Neuron (in vitro differentiated cells): ENCODE data around the gene FLNB.

ENCODE experiments used
- H2AFZ ChIP-seq: one replicate; pipeline ENCODE4 v1.6.1; 2013; ENCODE audit warnings: low read depth, mild to moderate bottlenecking, inconsistent platforms, low read length, moderate library complexity
- H3K27me3 ChIP-seq: one replicate; pipeline ENCODE4 v1.6.1; 2013; ENCODE audit warnings: low read length; ENCODE audit not compliant: insufficient read depth
- H3K36me3 ChIP-seq: one replicate; pipeline ENCODE4 v1.6.1; 2013; ENCODE audit warnings: low read length; ENCODE audit not compliant: insufficient read depth
- H3K4me1 ChIP-seq: one replicate; pipeline ENCODE4 v1.6.1; 2013; ENCODE audit warnings: low read length; ENCODE audit not compliant: insufficient read depth
- H3K4me3 ChIP-seq: 2 replicates; pipeline ENCODE4 v1.5.1; 2013; ENCODE audit warnings: mild to moderate bottlenecking, low read length, moderate library complexity
- H3K9me3 ChIP-seq: one replicate; pipeline ENCODE4 v1.6.1; 2013; ENCODE audit warnings: low read length

FLNB gene

GRCh38 chr3:58006661-58007060 lies 1.6 kb upstream of the FLNB start:
- Histone ChIP-seq H3K9me3 (no peaks in the 10 kb centered on the region), H3K4me1 (peaks cover 6% of the 10 kb centered on the region)

DNA sequence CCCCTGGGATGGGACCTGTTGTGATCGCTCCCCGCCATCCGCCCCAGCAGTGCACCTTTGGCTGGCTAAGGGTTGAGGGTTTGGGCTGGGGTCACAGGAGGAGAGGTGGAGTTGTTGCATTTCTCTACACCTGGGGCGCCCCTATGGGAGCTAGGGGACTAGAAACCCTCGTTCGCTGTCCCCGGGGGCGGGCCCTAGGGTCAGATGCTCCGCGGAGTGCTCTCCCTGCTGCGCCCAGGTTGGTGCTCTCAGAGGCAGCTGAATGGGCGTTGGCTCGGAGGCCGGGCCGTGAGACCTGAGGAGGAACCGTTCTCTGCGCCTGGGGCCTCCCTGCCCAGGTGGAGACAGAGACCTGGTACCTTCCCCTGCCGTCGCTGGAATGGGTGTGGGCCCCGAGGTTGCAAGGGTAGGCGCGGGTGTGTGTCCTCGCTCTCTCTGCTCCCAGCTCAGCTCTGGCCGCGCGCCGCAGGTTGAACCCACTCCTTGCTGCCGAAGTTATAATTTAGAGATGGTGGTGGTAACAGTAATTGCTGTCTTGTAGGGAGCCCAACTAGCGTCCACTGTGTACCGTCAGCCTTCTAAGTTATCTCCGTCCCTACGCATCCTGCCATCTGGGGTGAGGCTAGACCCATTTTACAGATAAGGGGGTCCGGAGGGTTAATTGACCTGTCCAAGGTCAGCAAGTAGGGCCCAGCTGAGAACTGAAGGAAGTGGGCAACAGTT lies 965 bp downstream of the FLNB start:
- H2AFZ ChIP-seq: peak overlapping the region; percentile 58
- peaks cover 6% of the 10 kb centered on the region for H3K4me1 ChIP-seq

More at GRCh38 chr3:58006661-58007060, 1.6 kb upstream of the FLNB start:
- no peak overlapping the region for H3K4me3 ChIP-seq
- no peaks in the 10 kb centered on the region for H3K36me3 ChIP-seq
- no peak overlapping the region for H2AFZ ChIP-seq
- no peaks in the 10 kb centered on the region for H3K27me3 ChIP-seq

GRCh38 chr3:58009749-58010535 lies 1.7 kb downstream of the FLNB start:
- H3K9me3 ChIP-seq: no peaks in the 10 kb centered on the region
- peaks cover 6% of the 10 kb centered on the region for H3K4me1 ChIP-seq
- no peak overlapping the region for H2AFZ ChIP-seq
- peak overlapping the region; percentile 63 for H3K4me3 ChIP-seq
- no peaks in the 10 kb centered on the region for H3K27me3 ChIP-seq
- H3K36me3 ChIP-seq: no peaks in the 10 kb centered on the region

More for the DNA sequence above, 965 bp downstream of the FLNB start:
- Histone ChIP-seq H3K27me3 (no peaks in the 10 kb centered on the region), H3K36me3 (no peaks in the 10 kb centered on the region), H3K4me3 (peak overlapping the region; percentile 63), H3K9me3 (no peaks in the 10 kb centered on the region)

GRCh38 chr3:58010562-58010961 lies 2.3 kb downstream of the FLNB start:
- no peak overlapping the region for H2AFZ ChIP-seq

DNA sequence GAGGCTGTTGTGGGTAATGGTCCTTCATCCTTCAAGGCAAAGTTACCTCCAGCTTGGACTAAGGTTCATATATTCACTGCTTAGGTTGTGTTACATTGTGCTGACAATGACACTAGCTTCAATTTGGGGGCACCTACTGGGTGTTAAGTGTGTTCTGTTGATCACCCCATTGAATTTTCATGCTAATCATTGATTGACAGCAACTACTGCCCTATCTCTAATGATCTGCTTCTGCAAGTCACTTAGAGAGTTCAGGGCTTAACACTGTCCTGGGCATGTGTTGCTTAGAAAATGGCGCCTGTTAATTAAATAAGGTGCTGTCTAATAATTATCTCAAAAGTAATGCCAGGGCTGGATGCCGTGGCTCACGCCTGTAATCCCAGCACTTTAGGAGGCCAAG lies 3.4 kb downstream of the FLNB start:
- no peaks in the 10 kb centered on the region for H3K27me3 ChIP-seq
- no peaks in the 10 kb centered on the region for H3K9me3 ChIP-seq
- no peaks in the 10 kb centered on the region for H3K36me3 ChIP-seq
- no peak overlapping the region for H3K4me3 ChIP-seq
- no peak overlapping the region for H2AFZ ChIP-seq
- H3K4me1 ChIP-seq: peaks cover 6% of the 10 kb centered on the region

More at GRCh38 chr3:58010562-58010961, 2.3 kb downstream of the FLNB start:
- Histone ChIP-seq H3K9me3 (no peaks in the 10 kb centered on the region), H3K4me1 (peaks cover 6% of the 10 kb centered on the region), H3K27me3 (no peaks in the 10 kb centered on the region), H3K36me3 (no peaks in the 10 kb centered on the region), H3K4me3 (no peak overlapping the region)

- no peak overlapping the region for H3K4me3 ChIP-seq
- no peak overlapping the region for H2AFZ ChIP-seq
- no peaks in the 10 kb centered on the region for H3K36me3 ChIP-seq
- no peaks in the 10 kb centered on the region for H3K9me3 ChIP-seq
- H3K27me3 ChIP-seq: no peaks in the 10 kb centered on the region
- peaks cover 6% of the 10 kb centered on the region for H3K4me1 ChIP-seq
These were observed 4.1 kb downstream of the FLNB start for GRCh38 chr3:58012302-58012701.

- H3K27me3 ChIP-seq: no peaks in the 10 kb centered on the region
- no peak overlapping the region for H3K4me3 ChIP-seq
- peaks cover 6% of the 10 kb centered on the region for H3K4me1 ChIP-seq
- no peaks in the 10 kb centered on the region for H3K36me3 ChIP-seq
- H2AFZ ChIP-seq: no peak overlapping the region
- no peaks in the 10 kb centered on the region for H3K9me3 ChIP-seq
These were observed 4.9 kb downstream of the FLNB start for GRCh38 chr3:58013099-58013498.

GRCh38 chr3:58013973-58014649 lies 5.9 kb downstream of the FLNB start:
- Histone ChIP-seq H2AFZ (no peak overlapping the region), H3K4me3 (no peak overlapping the region), H3K4me1 (peaks cover 4% of the 10 kb centered on the region), H3K36me3 (no peaks in the 10 kb centered on the region), H3K9me3 (no peaks in the 10 kb centered on the region), H3K27me3 (no peaks in the 10 kb centered on the region)

GRCh38 chr3:58015520-58015915 lies 7.3 kb downstream of the FLNB start:
- no peaks in the 10 kb centered on the region for H3K36me3 ChIP-seq
- H2AFZ ChIP-seq: no peak overlapping the region
- H3K4me1 ChIP-seq: peaks cover 5% of the 10 kb centered on the region
- no peak overlapping the region for H3K4me3 ChIP-seq
- no peaks in the 10 kb centered on the region for H3K27me3 ChIP-seq
- H3K9me3 ChIP-seq: no peaks in the 10 kb centered on the region

GRCh38 chr3:58016710-58017109 lies 8.5 kb downstream of the FLNB start:
- H3K4me3 ChIP-seq: no peak overlapping the region
- H3K27me3 ChIP-seq: no peaks in the 10 kb centered on the region
- no peaks in the 10 kb centered on the region for H3K36me3 ChIP-seq
- no peak overlapping the region for H2AFZ ChIP-seq
- H3K4me1 ChIP-seq: peaks cover 12% of the 10 kb centered on the region
- no peaks in the 10 kb centered on the region for H3K9me3 ChIP-seq

DNA sequence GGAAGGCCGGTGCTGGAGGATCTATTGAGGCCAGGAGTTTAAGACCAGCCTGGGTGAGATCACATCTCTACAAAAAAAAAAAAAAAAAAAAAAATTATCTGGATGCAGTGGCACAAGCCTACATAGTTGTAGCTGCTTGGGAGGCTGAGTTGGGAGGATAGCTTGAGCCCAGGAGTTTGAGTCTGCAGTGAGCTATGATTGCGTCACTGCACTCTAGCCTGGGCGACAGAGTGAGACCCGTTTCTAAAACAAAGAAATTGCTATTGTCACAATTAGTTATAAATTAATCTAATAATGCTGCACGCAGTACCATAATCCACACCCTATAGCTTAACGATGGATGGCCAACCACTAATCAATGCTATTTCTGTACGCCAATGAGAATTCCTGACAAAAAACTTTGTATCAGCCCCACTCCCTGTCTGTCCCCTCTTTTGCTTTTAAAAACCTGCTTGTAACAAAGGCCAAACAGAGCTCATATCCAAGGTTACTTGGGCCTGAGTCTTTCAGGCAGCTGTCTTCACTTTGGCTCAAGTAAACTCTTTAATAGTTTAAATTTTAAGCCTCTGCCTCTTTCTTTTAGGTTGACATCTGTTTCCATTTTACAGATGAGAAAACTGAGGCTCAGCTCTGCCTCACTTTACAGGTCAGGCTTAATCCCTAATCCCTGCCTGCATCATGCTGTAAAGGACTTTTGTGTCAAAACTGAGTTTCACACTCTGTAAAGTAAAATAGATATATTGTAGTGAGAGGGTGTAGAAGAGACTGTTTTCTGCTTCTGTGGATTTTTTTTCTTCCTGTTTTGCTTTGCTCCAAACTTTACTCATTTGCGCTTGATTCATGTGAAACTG lies 10.9 kb downstream of the FLNB start:
- H3K36me3 ChIP-seq: no peaks in the 10 kb centered on the region
- H3K27me3 ChIP-seq: no peaks in the 10 kb centered on the region
- H3K4me1 ChIP-seq: peaks cover 12% of the 10 kb centered on the region
- no peak overlapping the region for H2AFZ ChIP-seq
- H3K9me3 ChIP-seq: no peaks in the 10 kb centered on the region
- no peak overlapping the region for H3K4me3 ChIP-seq

DNA sequence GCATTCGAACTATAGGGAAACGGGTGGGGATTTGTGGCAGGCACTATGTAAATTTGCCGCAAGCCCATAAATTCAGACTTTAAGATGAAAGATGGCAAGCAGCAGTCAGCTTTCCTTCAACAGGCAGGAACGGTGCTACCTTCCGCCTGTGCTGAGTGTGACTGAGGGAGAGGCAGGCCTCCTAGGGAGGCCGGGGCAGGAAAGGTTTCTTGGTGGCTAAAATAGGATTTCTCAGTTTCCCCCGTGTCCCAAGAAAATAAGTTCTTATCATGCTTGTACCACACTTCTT lies 12.5 kb downstream of the FLNB start:
- Histone ChIP-seq H2AFZ (no peak overlapping the region), H3K4me3 (no peak overlapping the region), H3K9me3 (no peaks in the 10 kb centered on the region), H3K4me1 (peaks cover 12% of the 10 kb centered on the region), H3K36me3 (no peaks in the 10 kb centered on the region), H3K27me3 (no peaks in the 10 kb centered on the region)
